HG02938 (cell line): Measurements from ENCODE around the gene FNDC5.

Source experiments
- ATAC-seq: cut with Tn5 transposase; IDR thresholded peaks from one replicate; pipeline ENCODE4 v1.9.1; 2021; ENCODE audit warnings: mild to moderate bottlenecking, moderate library complexity; ENCODE audit not compliant: unreplicated experiment

The FNDC5 gene

DNA sequence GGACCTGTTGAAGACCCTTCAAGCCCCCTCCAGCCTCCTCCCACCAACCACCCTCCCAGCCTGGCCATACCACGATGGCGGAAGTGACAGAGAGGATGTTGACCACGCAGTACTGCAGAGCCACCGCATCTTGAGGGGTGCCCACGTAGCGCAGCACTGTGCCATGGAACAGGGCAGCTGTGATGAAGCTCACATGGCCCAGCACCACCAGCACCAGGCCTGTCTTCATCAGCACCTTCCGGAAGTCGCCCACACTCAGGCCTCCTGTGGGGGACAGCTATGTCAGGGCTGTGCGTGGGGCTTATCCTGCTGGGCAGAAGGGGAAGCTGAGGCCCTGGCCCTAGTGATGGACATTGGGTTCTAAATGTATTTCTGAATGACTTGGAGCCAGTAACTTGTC is 27.3 kb upstream of the FNDC5 start:
- no peak for ATAC-seq

DNA sequence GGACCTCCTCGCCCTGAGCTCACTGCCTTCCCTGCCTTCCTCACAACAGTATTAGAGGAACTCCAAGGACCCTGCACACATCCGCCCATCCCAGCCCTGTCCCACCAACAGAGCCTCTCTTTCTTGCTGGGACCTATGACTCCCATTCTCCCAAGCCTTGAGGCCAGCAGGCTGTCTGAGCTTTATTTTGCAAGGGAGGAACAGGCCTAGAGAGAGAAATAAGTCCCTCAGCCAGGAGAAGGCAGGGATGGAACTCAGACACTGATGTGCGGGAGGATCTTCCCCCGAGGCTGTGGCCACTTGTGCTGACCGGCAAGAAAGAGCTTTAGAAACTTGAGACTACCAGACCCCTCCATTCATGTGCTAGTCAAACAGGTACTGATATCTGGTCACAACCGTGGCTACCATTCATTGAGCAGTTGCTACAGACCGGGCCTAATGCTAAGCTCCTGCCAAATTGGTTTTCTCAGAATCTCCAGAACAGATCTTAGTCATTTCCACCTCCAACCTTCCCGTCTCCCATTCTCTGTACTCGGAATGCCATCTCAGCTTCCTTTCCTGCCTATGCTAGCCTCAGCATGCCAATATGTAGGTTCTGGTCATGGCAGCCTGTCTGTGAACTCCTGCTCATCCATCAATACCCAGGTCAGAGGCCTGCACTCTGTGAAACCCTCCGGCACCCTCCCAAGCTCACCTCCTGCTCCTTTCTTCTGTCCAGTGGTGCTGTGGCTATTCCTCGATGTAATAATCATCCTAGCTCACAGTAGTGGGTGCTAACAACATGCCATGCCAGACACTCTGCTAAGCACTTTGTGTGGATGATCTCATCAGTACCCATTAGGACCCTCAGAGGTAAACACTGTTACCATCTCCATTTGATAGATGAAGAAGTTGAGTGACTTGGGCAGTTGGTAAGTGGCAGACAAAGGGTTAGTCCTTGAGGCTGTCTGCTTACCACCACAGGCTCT is 26.7 kb upstream of the FNDC5 start:
- no peak for ATAC-seq

DNA sequence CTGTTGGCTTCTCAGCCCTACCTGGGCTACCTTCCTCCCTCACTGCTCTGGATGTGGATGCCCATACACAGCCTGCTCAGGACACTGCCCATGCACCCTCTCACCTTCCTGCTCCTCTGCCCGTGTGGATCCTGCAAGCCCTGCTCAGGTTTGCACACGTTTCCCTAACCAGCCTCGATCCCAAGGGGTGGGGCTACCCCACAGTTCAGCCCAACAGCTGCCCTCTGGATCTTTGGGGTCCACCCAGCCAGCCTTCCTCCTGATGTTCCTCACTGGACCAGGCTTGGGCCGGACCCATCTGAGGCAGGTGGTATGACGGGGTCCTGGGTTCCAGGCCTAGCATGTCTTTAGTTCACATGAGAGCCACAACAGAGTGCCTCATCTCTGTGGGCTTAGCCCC is 25.7 kb upstream of the FNDC5 start:
- ATAC-seq, result no peak

DNA sequence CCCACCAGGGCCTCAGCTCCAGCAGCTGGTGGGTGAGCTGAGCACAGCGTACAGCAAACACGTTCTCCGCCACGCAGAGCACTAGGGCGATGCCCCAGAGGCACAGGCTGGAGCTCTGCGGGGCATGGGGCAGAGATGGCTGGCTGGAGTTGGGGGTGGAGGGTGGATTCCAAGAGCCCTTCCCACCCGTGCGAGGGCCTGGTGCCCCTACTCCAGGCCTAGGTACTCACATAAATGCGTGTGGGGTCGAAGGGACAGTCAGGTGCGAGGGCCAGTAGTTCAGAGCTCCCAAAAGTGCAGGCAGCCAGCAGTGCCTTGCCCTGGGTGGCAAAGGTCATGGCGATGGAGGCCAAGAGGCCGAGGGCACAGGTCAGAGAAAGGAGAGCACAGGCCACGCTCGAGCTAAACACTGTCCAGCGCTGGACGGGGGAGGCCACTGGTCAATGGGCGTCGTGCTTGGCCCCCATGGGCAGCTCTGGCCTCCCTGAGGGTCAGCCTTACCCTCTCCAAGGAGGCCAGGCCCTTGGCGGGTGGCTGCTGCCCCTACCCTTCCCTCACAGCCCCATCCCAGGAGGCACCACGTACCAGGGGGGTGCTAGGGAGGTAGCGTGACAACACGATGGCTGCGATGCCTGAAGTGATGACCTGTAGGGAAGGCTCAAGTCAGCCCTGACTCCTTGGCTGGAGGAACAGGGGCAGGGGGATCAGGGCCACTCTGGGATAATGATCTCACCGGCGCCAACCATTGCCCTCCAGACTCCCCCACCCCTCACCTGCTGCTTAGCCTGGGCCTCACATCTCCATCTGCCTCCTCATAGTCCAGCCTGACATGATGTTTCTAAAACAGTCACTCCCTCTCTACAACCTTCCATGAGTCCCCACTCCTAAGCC is 24.9 kb upstream of the FNDC5 start:
- ATAC-seq, result no peak

DNA sequence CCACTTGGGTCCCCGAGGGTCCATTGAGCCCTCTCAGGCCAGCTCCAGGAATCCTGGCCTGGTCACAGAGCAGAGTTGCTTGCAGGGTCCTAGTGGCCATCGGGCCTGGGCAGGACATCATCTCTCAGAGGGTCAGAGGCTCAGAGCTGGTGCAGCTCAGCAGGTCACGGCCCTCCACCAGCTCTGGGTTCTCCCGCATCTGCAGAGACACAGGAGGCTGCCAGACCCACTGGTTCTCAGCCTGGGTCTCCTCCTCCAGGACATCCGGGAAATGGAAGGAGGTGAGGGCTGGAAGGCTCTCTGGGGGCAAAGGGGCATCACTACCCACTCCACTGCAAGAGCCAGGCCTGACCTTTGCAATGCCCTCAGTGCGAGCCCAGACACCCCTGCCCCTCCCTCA is 24.0 kb upstream of the FNDC5 start:
- ATAC-seq, result no peak

DNA sequence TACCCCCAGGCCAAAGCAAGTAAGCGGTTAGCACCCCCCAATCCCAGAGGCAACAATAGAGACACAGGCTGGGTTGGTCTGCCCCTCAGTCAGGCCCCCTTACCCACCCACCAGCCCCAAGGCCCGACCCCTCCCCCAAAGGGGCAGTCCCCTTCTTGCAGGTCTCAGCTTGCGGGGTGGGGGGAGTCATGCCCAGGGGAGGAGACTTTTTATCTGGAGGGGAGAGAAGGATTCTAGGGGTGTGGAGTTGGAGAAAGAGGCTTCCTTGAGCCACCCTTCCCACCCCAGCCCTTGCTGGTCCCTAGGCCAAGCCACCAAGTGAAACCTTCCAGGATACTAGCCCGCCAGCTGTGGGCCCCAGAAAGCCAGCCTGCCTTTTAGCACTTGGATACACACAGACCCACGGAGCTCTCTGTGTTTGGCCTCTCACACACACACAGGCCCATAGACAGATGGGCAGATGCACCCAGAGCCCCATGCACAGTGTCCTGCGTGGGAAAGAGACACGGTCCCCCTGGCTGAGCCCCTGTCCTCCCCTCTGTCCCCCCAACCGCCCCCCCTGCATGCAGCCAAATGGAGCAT is 23.4 kb upstream of the FNDC5 start:
- no peak for ATAC-seq

DNA sequence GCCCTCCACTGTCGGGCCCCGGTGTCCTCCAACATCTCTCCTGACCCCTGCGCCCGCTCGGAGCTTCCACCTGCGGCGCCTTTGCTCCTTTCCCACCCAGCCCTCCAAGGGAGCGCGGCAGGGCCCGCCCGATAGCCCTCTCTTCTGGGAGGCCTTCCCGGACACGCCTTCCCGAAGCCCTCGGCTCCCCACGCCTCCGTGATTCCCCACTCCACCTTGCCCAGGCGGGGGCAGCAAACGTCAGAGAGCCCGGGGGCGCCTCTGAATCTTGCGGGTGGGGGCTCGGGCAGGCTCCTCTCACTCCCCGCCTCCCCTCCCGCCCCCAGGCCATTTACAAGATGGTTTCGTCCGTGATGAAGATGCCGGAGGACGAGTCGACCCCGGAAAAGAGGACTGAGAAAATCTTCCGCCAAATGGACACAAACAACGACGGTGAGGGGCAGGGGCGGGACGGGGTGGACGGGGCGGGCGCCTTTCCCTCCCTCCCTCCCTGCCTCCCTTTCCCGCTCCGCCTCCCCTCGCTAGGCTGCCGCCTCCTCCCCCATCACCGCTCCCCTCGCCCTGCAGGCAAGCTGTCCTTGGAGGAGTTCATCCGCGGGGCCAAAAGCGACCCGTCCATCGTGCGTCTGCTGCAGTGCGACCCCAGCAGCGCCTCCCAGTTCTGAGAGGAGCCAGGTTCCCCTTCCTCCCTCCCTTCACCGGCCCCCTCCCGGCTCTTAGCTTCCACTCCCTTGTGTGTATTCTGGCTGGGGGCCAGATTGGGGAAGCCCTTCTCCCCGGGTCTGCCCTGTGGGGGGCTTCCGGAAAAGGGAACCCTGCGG is 22.7 kb upstream of the FNDC5 start:
- ATAC-seq, result no peak

DNA sequence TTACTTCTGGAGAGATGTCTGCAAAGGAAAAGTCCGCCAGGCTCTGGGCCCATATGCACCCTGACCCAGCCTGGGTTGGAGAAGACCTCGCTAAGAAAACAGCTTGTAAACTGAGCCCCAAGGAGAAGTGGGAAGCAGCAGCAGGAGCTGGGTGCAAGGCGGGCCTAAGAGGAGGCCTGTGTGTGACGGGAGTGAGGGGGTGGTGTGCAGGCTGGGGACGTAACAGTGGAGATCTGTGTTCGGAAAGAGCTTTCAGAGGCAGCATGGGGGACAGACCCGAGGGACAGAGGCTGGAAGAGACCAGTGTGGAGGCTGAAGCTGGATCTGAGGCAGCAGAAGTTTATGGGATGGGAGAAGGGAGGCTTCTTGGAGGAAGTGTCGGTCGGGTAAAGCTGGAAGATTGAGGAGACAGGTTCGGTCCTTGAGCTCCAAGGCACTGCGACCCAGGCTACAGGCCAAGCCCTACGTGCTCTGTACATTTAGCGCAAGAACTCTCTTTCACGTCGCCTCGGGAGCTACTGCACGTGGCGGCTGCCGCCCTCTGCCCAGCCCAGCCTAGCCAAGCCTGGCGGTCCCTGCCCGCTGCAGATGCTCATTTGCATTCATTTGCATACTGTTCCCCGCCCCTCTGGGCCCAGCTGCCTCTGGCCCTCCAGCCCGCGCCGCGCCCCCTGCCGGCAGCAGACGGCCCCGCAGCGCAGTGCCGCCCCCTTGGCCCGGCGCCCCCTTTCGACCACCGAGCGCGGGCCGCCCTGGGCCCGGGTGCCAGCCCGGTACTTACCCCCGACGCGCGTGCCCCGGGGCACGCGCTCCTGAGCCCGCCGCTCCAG is 21.9 kb upstream of the FNDC5 start:
- no peak for ATAC-seq

DNA sequence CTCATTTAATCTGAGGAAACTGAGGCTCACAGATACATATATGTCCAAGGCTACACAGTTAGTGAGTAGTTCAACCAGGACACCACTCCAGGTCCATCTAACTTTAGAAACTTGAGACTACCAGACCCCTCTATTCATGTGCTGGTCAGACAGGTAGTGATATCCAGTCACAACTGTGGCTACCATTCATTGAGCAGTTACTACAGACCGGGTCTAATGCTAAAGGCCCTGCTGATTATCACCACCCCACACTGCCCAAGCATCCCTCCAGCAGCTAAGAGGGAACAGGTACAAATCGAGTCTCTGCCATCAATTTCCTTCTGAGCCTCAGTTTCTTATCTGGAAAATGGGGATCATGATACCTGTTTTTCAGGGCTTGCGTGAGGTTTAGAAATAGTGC is 20.9 kb upstream of the FNDC5 start:
- ATAC-seq, result no peak

DNA sequence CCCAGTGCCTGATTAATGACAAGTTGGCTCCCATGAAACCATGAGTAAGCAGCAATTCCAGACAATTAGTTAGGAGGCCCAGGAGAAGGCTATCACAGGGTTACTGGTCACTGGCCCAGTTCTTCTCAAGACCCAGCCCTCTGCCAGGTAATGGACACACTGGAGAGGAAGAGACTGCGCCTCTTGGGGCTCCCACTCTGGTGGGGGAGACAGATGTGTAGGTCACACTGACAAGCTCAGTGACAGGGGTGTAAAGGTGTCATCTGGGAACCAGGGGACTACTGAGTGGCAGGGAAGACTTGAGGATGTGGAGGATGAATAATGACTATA is 20.5 kb upstream of the FNDC5 start:
- ATAC-seq, result no peak

DNA sequence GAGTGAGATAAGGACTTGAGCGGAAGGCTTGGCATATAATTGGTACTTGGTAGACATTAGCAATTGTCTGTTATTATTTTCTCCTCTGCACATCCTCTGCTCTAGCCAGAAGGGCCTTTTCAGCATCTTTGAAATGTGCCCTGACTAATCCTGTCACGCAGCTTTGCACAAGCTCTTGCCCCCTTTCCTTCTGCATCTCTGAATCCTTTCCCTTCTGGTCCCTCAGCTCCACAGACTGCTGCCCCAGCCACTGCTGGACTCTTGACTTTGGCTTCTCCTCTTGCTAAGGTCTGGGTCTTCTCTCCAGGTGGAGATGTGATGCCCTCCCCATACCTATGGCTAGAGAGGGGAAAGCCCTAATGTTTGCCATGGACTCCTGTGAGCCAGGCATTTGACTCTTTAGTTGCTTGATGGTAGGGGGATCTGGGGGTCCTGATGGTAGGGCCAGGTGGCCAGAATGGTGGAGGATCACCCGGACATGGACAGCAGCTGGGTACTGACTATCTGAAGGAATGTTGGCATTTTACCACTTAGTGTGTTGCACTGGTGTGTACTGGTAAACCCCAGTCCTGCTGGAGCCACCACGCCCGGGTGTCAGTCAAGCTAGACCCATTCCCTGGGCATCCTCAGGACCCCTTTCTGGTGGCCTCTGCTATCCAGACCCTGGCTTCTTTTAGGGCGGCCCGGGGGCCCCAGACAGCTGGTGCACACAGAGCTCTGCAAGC is 20.0 kb upstream of the FNDC5 start:
- ATAC-seq, result no peak

DNA sequence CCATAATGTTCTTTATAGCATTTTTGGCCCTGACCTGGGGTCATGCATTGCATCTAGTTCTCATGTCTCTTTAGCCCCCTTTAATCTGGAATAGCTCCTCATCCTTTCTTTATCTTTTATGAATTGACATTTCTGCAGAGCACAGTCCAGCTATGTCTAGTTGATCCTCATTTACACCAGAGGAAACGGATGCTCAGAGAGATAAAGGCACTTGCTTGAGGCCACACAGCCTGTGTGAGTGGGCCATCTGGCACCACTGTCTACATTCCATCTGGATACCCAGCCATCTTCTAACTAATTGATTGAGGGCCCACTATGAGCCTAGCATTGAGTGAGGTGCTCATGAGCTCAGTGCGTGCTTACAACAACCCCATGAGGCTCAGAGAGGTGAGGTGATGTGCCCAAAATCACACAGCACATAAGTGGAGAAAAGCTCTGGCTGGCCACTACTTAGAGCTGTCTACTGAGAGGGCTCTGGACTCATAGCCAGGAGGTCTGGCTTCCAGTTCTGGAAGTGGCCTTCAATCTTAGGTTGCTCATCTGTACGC is 19.1 kb upstream of the FNDC5 start:
- no peak for ATAC-seq

DNA sequence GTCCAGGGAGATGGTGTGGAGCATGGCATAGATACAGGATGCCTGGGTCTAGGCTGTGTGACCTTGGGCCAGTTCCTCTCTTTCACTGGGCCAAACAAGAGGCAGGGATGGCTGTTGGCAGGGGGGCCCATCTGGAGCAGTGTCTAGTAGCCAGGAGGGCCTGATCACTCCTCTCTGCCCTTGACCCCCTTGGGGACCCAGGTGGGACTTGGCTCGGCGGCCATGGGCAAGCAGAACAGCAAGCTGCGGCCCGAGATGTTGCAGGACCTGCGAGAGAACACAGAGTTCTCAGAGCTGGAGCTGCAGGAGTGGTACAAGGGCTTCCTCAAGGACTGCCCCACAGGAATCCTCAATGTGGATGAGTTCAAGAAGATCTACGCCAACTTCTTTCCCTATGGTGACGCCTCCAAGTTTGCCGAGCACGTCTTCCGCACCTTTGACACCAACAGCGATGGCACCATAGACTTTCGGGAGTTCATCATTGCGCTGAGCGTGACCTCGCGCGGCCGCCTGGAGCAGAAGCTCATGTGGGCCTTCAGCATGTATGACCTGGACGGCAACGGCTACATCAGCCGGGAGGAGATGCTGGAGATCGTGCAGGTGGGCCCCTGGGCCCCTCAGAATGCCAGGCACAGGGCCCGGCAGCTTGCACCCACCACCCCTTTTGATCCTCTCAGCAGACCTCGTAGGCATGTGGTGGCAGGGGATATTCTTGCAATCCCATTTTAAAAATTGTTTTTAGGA is 18.1 kb upstream of the FNDC5 start:
- no peak for ATAC-seq

DNA sequence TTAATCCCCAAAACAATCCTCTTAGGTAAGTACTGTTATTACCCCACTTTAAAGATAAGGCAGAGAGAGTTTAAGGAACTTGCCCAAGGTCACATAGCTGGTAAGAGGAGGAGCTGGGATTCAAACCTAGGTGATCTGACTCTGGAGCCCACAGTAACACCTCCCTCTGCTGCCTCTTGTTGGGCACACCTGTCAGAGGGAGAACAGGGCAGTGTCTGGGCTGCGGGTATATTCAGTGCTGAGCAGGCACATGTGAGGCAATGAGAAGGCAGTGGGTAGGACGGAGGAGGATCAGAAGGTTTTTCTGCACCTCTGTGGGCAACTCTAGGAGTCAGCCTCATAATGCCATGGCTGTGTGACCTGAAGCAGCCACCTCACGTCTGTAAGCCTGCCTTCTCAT is 17.4 kb upstream of the FNDC5 start:
- no peak for ATAC-seq

DNA sequence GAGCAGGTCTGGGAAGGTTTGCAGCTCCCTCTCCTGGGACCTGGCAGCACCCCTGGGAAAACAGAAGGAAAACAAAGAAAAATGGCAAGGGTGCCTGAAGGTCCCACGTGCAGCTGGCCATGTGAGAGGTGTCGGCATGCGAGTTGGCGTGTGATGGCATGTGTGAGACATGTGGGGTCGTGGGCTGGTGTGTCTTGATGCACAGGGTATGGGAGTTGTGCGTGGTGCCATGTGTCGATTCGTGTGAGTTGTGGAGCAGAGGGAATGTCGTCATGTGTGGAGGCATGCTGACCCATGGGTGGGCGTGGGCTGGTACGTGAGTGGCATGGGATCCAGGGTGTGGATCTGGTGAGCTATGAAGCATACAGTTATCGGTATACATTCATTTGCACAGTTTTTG is 16.9 kb upstream of the FNDC5 start:
- no peak for ATAC-seq

DNA sequence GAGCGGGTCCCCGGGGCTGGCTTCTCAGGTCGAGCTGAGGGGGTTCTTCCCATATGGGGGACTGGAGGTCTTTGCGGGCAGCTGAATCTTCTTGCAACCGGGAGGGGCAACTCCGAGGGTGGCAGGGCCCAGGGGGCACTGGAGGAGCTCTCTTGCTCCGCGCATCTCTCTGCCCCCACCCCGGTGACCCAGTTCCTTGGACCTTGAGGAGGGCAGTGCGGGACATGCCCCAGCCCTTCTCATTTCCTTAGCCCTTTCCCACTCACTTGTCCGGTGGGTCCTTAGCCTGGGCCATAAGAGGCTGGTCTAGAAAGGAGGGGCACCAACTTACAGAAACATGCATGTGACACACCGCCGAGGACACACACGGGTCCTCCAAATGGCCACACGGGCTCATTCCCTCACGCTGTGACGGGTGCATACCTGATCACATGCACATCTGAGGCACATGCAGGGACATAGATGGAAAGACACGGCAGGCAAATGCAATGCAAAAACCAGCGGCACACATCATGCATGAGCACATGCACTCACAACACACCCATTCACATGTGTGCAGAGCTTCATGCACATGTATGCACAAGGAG is 16.2 kb upstream of the FNDC5 start:
- ATAC-seq, result no peak

DNA sequence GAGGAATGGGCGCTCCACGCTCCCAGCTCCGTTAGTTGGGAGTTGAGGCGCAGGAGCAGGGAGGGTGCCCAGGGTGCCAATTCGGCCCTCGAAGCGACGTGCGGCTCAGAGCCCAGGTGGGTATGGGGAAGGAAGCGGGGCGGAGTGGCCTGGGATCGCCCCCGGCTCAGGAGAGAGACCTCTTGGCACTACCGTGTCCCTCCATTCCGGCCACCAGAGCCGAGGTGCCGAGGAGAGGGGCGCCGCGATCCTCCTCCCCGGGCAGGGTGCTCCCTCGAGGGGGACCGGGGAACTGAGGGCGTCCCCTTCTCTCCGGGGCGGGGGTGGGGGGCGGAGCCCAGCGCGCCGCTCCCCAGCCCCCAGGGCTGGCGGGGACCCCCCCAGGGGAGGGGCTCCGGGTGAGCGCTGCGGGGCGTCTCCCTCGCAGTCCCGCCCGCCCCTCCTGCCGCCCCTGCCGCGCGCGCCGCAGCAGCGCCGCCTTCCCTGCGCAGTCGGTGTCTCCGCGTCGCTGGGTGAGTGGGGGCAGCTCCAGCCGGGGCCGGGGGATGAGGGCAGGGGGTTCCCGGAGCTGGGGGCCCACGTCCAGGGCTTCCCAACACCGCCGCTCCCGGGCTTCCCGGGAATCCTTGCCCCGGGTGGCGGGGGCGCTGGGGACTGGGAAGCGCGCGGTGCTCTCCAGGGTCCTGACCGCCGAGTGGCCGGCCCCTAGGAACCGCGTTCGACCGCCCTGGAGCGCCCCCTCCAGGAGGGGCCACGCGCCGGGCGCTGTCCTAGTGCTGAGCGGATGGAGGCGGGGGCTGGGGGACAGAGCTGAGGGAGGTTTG is 15.5 kb upstream of the FNDC5 start, which contains the start of gene HPCA:
Gene HPCA (plus strand): TSS at position 488 of the 824 bp plus-strand sequence. CDS start 2,408 bp downstream, outside the sequence.
- ATAC-seq, result no peak
